Ovary (tissue), 9 donors: ENCODE measurements around the gene CPTP. TPM values are rescaled to one million over a fixed set of nuclear protein-coding genes. Genes with fewer than 3 reads are reported as not detected.
"Not testable (repeated sequence)": the region's sequence is repeated elsewhere in the genome, so short reads cannot be mapped to it uniquely, and the experiment has no call there.

Source experiments
- DNase-seq, 5 donors: peaks; one replicate each; pipeline ENCODE4 v3.0.0-alpha.2; 2019 to 2020
- H3K27ac ChIP-seq, 2 donors: fragments of 200-600 bp; one replicate each; pipeline versions ENCODE4 v1.5.1 to v1.8.0; 2019 to 2022
- H3K27me3 ChIP-seq: fragments of 200-600 bp; one replicate; pipeline ENCODE4 v1.8.0; 2022
- H3K36me3 ChIP-seq: fragments of 200-600 bp; sonication (generic); one replicate; pipeline ENCODE4 v1.5.1; 2019
- H3K4me1 ChIP-seq: one replicate; pipeline ENCODE4 v1.8.1; 2013; ENCODE audit warnings: mild to moderate bottlenecking, moderate library complexity; ENCODE audit not compliant: insufficient read depth
- H3K4me3 ChIP-seq: fragments of 200-600 bp; sonication (generic); one replicate; pipeline ENCODE4 v1.5.1; 2017
- H3K9me3 ChIP-seq, 2 donors: fragments of 200-600 bp in 1 of 2; sonication (generic) in 1 of 2; one replicate each; pipeline versions ENCODE4 v1.5.1 to v1.8.1; 2013 to 2019; ENCODE audit warnings: mild to moderate bottlenecking in 1 of 2, moderate library complexity in 1 of 2
- EP300 ChIP-seq: sonication (generic); formaldehyde crosslinking; IDR thresholded peaks from one replicate; pipeline ENCODE4 v1.6.1; 2017; ENCODE audit warnings: antibody characterized with exemption
- POLR2A ChIP-seq: fragments of 450-650 bp; IDR thresholded peaks from one replicate; pipeline ENCODE4 v1.6.1; 2017; ENCODE audit warnings: antibody characterized with exemption, mild to moderate bottlenecking, moderate library complexity
- WGBS, 3 donors: extraction: QIAGEN DNeasy Blood & Tissue Kit in 1 of 3; methylation state at CpG; one replicate each; pipeline versions ENCODE4 v1.1.5 to v1.1.7; 2013 to 2017; 5-methylcytosine and 5-hydroxymethylcytosine counted together
- intact Hi-C, 4 donors: fragments of 100-400 bp; cut with DNase I; formaldehyde crosslinking; loops; one replicate each; pipeline versions ENCODE4 v1.11.0 to v1.15.1; 2022 to 2023
- polyA plus RNA-seq, 2 donors: library from polyadenylated mRNA; stranded (reverse); fragments of 200-250 nt in 1 of 2; fragments of 350-450 nt in 1 of 2; fragmentation: Illumina TruSeq in 1 of 2; extraction: RNeasy Lipid Tissue Mini Kit (QIAGEN cat#74804) in 1 of 2; gene quantifications; one replicate each; pipeline ENCODE4 v1.2.3, GENCODE V29; 2013 to 2014
- total RNA-seq, 7 donors: library from RNA; depleted of rRNA in 2 of 7; stranded (reverse); fragments of >200 nt in 2 of 7; fragmentation: NEBNext Ultra II Directional in 3 of 7; extraction: Animal tissue kit (Norgen Biotek cat#: 25700) in 3 of 7; gene quantifications; one replicate each; pipeline versions ENCODE4 v1.1.0 to v1.2.4, GENCODE V29; 2016 to 2023
- TF ChIP-seq, protein P1 (sequence below), 3 donors: fragments of 450-650 bp in 2 of 3; fragments of 200-600 bp in 1 of 3; IDR thresholded peaks; one replicate each; pipeline versions ENCODE4 v1.5.1 to v1.8.0; 2016 to 2022; ENCODE audit warnings: antibody characterized with exemption in 3 of 3, mild to moderate bottlenecking in 1 of 3
- donor health status: DM: no; HTN: no; CAD: no; lungs with moderate emphysema.
- donor health status: DM: no; HTN: no; CAD: no.
- donor health status: Bipolar disorder and iron deficiency.
- donor health status: DM: yes; HTN: yes; CAD: no.
- donor health status: DM: no; HTN: no; CAD: no.
- donor health status: DM: yes; HTN: yes; CAD: no.

CPTP gene
- total and polyA plus RNA-seq, 9 donors = 2.4 to 21.0 (median 14.8) TPM

- H3K9me3 ChIP-seq = no peaks in the 10 kb centered on the region
- H3K36me3 ChIP-seq = no peaks in the 10 kb centered on the region
- H3K27ac ChIP-seq = no peak overlapping the region
- no peaks in the 10 kb centered on the region for H3K4me1 ChIP-seq
- no peak for DNase-seq
- WGBS, 3 donors = 74 to 83% (median 77%) methylated on average over 10 of the region's 10 CpGs
- H3K27me3 ChIP-seq = no peaks in the 10 kb centered on the region
- H3K4me3 ChIP-seq = no peak overlapping the region
- intact Hi-C loops = no loop called here
- TF ChIP-seq, protein P1, sequence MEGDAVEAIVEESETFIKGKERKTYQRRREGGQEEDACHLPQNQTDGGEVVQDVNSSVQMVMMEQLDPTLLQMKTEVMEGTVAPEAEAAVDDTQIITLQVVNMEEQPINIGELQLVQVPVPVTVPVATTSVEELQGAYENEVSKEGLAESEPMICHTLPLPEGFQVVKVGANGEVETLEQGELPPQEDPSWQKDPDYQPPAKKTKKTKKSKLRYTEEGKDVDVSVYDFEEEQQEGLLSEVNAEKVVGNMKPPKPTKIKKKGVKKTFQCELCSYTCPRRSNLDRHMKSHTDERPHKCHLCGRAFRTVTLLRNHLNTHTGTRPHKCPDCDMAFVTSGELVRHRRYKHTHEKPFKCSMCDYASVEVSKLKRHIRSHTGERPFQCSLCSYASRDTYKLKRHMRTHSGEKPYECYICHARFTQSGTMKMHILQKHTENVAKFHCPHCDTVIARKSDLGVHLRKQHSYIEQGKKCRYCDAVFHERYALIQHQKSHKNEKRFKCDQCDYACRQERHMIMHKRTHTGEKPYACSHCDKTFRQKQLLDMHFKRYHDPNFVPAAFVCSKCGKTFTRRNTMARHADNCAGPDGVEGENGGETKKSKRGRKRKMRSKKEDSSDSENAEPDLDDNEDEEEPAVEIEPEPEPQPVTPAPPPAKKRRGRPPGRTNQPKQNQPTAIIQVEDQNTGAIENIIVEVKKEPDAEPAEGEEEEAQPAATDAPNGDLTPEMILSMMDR (IDR thresholded peaks at IDR 0.05) = no peak
- TF ChIP-seq EP300 = no peak
- TF ChIP-seq POLR2A = no peak
Measured at GRCh38 chr1:1365875-1366698, 41.5 kb downstream of the CPTP start.

GRCh38 chr1:1366699-1367066, 42.1 kb downstream of the CPTP start:
- TF ChIP-seq POLR2A (no peak), EP300 (no peak)
- TF ChIP-seq, protein P1 (IDR thresholded peaks at IDR 0.05) = no peak
- intact Hi-C loops = no loop called here
- no peak overlapping the region for H3K27ac ChIP-seq

DNA sequence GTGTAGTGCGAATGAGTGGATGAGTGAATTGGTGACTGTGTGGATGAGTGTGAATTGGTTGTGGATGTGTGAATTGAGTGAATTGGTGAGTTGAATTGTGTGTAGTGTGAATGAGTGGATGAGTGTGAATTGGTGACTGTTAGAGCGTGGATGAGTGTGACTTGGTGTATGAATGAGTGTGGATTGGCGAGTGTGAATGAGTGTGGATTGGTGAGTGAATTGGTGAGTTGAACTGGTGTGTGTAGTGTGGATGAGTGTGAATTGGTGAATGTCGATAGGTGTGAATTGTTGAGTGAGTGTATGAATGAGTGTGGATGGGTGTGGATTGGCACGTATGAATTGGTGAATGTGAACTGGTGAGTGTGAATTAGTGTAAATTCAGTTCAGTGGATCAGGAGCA, 42.7 kb downstream of the CPTP start:
- H3K27me3 ChIP-seq = no peaks in the 10 kb centered on the region
- TF ChIP-seq, protein P1 (IDR thresholded peaks at IDR 0.05) = no peak
- TF ChIP-seq POLR2A (no peak), EP300 (no peak)
- H3K27ac ChIP-seq = no peak overlapping the region
- no peaks in the 10 kb centered on the region for H3K4me1 ChIP-seq
- no peaks in the 10 kb centered on the region for H3K9me3 ChIP-seq
- DNase-seq = no peak
- 91 to 93% (median 92%) methylated on average over 5 of the region's 5 CpGs for WGBS, 3 donors
- intact Hi-C loops = no loop called here
- no peaks in the 10 kb centered on the region for H3K36me3 ChIP-seq
- no peak overlapping the region for H3K4me3 ChIP-seq

More at GRCh38 chr1:1366699-1367066, 42.1 kb downstream of the CPTP start:
- Histone ChIP-seq H3K4me3 (no peak overlapping the region), H3K27me3 (no peaks in the 10 kb centered on the region), H3K4me1 (no peaks in the 10 kb centered on the region), H3K9me3 (no peaks in the 10 kb centered on the region), H3K36me3 (no peaks in the 10 kb centered on the region)
- WGBS, 3 donors = 89 to 95% (median 89%) methylated on average over 2 to 3 of the region's 3 CpGs
- no peak for DNase-seq

GRCh38 chr1:1370094-1370493, 45.5 kb downstream of the CPTP start:
- H3K27me3 ChIP-seq, DNase-seq: not testable (repeated sequence)

GRCh38 chr1:1370771-1371300, 46.2 kb downstream of the CPTP start:
- H3K27ac ChIP-seq = no peak overlapping the region
- no peak for DNase-seq
- intact Hi-C loops = loop anchor here in 2 of 4 donors (10.0 kb wide), 2 partner anchors 134 to 256 kb away; partner anchors contain the start of gene C1orf159 (in 1 of the 2)
- no peaks in the 10 kb centered on the region for H3K36me3 ChIP-seq
- H3K4me3 ChIP-seq = no peak overlapping the region
- no peaks in the 10 kb centered on the region for H3K27me3 ChIP-seq
- H3K9me3 ChIP-seq = no peaks in the 10 kb centered on the region
- 73 to 83% (median 82%) methylated on average over 16 of the region's 16 CpGs for WGBS, 3 donors
- H3K4me1 ChIP-seq = peaks cover 6% of the 10 kb centered on the region
- TF ChIP-seq, protein P1 (IDR thresholded peaks at IDR 0.05) = no peak
- TF ChIP-seq POLR2A (no peak), EP300 (no peak)

More at GRCh38 chr1:1370094-1370493, 45.5 kb downstream of the CPTP start:
- H3K36me3 ChIP-seq, H3K4me3 ChIP-seq, H3K4me1 ChIP-seq, H3K9me3 ChIP-seq, H3K27ac ChIP-seq: not testable (repeated sequence)
- intact Hi-C loops = loop anchor here in 2 of 4 donors (10.0 kb wide), 2 partner anchors 135 to 255 kb away; partner anchors contain the start of gene C1orf159 (in 1 of the 2)
- WGBS, 3 donors = 86 to 87% (median 86%) methylated on average over 14 of the region's 14 CpGs
